ENCODE results near the gene DIPK1B.
A peak's percentile ranks its signal among the peaks of the same experiment; 100 is the strongest.

The DIPK1B gene

DNA sequence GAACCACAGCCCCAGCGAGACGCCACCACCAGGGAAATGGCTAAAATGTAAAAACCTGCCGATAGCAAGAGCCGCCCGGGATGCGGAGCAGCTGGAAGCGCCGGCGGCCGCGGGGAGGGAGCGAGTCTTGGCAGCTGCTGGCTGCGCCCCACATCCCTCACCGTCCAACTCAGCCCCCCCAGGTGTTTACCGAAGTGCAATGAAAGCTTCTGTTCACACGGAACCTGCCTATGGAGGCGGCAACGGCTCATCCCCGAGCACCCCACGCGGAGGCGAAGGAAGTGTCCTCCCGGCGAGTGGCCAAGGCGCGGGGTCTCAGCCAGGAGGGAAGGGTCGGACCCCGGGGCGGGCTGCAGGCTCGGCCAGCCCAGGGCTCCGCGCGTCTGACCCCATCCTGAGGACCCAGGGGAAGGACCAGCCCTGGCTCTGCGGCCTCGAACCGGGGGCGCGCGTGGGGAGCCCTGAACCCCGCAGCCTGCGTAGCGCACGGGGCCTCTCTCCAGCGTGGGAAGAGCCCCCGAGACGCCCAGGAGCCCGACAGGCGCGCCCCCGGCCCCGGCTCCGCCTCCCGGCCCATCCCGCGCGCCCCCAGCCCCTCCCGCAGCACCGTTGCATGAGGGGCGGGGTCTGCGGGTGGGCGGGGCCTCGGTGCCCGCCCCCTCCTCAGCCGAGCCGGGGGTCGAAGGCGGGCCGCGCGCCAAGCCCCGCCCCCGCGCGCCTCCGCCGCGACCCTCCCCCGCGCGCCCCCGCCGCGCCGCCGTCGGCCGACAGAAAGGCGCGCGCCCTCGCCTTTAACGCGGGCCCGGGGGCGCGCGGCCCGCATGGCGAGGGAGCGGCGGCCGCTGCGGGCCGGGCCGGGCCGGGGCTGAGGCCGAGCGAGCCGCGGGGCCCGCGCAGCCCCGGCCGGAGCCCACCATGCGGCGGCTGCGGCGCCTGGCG lies at the start of gene DIPK1B:
Gene DIPK1B, plus strand, starts transcription at position 822 of the 939 bp plus-strand sequence. Its CDS starts 94 bp downstream, at position 916.
- no peak for DNase-seq (ENCODE audit: low read depth in 4 of 4, low spot score in 1 of 4)

- DNase-seq (ENCODE audit: low read depth in 4 of 4, low spot score in 1 of 4): no peak
Measured at GRCh38 chr9:136662656-136663581, 49.5 kb upstream of the DIPK1B start, which contains the start of gene EGFL7. TSS of gene EGFL7 (plus strand) at chr9:136662916. CDS start at chr9:136668283, 5,367 bp downstream.

DNA sequence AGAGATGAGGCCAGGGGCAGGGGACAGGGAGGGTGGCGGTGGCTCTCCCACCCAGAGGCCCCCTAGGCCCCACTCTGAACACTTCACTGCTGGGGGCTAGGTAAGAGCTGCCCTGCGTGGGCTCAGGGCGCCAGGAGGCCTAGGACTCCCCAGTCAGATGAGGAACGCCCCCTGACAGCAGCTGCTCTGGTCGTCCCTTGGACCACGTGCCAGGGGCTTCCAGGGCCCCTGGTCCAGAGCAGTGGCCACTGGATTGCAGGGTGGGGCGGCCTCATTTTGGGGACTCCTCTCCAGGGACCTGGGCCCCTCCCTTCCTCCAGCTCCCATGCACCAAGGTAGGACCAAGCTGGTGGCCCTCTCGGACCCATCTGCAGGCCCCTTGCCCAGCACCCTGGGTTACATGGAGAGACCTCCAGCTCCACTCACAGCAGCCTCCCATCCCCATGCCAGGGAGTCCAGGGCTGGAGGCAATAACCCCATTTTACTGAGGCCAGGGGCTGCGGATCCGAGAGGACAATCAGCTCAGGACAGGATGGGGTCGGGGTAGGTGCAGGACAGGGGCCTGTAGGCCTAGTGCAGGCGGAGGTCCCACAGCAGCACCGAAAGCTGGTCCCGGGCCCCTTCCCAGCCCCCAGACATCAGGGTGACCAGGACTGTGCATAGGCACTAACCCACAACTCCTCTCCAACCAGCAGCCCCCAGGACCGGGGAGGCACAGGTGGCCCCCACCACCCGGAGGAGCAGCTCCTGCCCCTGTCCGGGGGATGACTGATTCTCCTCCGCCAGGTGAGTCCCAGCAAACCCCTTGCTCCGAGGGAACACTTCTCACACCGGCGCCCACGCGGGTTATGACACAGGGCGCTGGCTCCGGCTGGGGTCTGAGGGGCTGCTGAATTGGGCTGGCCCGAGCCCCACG lies 48.1 kb upstream of the DIPK1B start:
- DNase-seq (ENCODE audit: low read depth in 4 of 4, low spot score in 1 of 4): no peak

GRCh38 chr9:136665111-136665703 lies 47.2 kb upstream of the DIPK1B start:
- DNase-seq (ENCODE audit: low read depth in 4 of 4, low spot score in 1 of 4): no peak

DNA sequence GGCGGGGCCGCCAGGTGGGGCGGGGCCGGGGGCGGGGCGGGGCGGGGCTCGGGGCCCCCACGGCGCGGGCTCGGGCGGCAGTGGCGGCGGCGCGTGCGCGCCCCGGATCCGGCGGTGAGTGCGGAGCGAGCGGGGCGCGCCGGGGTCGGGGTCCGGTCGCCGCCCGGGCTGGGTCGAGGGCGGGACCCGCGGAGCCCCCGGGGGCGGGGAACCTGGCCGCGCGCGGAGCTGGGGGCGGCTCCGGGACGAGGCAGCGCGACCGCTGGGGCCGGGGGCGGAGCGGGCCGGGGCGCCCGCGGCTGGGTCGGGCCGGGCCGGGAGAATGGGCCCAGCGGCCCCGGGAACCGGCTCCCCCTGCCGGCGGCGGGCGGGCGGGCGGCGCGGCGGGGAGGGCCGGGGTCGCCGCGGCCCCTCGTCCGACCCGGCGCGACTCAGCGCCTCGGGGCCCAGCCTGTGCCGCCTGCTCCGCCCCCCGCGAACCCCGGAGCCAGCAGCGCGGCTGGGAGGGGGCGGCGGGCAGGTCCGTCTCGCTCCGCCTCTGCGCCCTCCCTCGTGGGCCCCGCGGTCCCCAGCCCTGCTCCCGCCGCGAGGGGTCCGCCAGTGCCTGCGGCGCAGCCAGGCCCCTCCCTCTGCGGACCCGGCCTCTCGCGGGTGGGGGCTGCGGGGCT lies 46.5 kb upstream of the DIPK1B start:
- no peak for DNase-seq (ENCODE audit: low read depth in 4 of 4, low spot score in 1 of 4)

GRCh38 chr9:136666372-136667213 lies 45.8 kb upstream of the DIPK1B start:
- DNase-seq (ENCODE audit: low read depth in 4 of 4, low spot score in 1 of 4): no peak

- DNase-seq (ENCODE audit: low read depth in 4 of 4, low spot score in 1 of 4): no peak
Measured at GRCh38 chr9:136667214-136667939, 45.0 kb upstream of the DIPK1B start.

DNA sequence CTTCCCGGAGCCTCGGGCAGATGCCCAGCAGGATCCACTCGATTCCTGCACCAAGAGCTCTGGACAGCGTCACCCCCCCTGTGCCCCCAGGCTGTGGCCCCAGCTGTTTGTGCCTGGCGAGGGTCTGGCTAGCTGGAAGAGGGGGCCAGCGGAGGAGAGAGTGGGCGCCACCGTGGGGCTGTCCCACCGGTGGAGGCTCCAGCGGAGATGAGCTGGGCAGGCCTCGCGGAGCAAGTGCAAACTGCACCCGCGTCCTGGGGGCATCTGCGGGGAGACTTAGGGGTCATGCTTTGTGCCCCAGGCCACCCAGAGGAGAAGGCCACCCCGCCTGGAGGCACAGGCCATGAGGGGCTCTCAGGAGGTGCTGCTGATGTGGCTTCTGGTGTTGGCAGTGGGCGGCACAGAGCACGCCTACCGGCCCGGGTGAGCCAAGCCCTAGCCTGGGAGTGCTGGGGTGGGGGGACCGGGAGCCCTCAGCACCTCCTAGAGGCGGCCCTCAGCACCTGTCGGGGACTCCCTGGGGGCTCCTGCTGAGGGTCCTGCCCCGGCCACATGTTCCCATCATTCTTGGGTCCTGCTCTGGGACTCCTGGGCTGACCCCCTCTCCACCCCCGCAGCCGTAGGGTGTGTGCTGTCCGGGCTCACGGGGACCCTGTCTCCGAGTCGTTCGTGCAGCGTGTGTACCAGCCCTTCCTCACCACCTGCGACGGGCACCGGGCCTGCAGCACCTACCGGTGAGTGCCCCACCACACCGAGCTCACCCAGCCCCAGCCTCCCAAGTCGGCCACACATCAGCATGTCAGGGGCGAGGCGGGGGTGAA lies 44.2 kb upstream of the DIPK1B start:
- DNase-seq (ENCODE audit: low read depth in 4 of 4, low spot score in 1 of 4): no peak

GRCh38 chr9:136668983-136669790 lies 43.2 kb upstream of the DIPK1B start:
- no peak for DNase-seq (ENCODE audit: low read depth in 4 of 4, low spot score in 1 of 4)

GRCh38 chr9:136669791-136670464 lies 42.4 kb upstream of the DIPK1B start:
- no peak for DNase-seq (ENCODE audit: low read depth in 4 of 4, low spot score in 1 of 4)

DNA sequence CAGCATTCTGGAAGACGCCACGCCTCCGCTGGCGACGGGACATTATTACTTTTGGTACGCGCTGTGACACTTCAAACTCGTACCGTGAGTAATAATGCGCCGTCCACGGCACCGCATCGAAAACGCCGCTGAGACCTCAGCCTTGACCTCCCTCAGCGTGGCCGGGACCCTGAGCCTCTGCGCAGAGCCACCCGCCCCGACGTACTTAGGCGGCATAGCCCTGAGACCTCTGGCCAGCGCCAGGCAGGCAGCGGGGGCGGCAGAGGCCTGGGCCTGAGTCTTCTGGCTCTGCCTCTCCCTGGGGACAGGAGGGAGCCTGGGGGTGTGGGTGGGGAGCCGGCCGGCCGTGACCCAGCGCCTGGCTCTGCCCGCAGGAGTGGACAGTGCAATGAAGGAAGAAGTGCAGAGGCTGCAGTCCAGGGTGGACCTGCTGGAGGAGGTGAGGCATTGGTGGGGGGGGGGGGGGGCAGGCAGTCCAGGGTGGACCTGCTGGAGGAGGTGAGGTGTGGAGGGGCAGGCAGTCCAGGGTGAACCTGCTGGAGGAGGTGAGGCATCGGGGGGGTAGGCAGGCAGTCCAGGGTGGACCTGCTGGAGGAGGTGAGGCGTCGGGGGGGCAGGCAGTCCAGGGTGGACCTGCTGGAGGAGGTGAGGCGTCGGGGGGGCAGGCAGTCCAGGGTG lies 41.7 kb upstream of the DIPK1B start:
- no peak for DNase-seq (ENCODE audit: low read depth in 4 of 4, low spot score in 1 of 4)

DNA sequence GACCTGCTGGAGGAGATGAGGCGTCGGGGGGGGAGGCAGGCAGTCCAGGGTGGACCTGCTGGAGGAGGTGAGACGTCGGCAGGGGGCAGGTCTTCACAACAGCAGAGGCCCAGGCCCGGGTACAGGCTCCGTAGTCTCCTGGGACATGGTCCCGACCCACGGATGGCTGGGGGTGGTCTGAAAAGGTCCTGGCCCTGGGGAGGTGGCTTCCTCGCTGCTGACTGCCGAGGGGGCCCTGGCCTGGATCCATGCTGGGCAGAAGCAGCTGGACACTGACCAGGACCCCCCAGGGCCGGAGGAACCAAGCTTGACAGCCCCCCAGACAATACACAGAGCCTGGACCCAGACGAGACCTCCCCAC lies 41.1 kb upstream of the DIPK1B start:
- no peak for DNase-seq (ENCODE audit: low read depth in 4 of 4, low spot score in 1 of 4)

DNA sequence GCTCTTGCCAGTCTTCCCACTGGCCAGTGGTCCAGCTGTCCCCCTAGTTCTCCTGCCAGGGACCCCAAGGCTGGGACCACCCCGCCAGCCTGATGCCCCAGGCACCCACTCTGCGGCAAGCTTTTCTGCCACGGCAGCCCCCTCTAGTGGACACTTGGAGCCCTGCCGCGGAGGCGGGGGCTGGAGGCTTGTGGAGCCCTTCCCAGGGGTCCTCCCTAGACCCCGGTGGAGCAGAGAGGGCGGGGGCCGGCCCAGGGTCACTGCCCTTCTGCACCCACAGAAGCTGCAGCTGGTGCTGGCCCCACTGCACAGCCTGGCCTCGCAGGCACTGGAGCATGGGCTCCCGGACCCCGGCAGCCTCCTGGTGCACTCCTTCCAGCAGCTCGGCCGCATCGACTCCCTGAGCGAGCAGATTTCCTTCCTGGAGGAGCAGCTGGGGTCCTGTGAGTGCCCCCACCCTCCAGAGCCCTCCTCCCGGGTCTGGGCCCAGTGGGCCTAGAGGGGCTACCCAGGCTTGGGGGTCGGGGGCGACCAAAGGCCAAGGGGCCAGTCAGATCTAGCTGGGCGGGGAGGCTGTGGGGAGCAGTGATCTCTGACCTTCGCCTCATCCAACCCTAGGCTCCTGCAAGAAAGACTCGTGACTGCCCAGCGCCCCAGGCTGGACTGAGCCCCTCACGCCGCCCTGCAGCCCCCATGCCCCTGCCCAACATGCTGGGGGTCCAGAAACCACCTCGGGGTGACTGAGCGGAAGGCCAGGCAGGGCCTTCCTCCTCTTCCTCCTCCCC lies 40.5 kb upstream of the DIPK1B start:
- DNase-seq (ENCODE audit: low read depth in 4 of 4, low spot score in 1 of 4): peak in 2 of 4 experiments; percentile 25 to 26

GRCh38 chr9:136672431-136673087 lies 39.8 kb upstream of the DIPK1B start:
- no peak for DNase-seq (ENCODE audit: low read depth in 4 of 4, low spot score in 1 of 4)
